ENCODE data around the gene POLR2L. TPM values are rescaled to one million over a fixed set of nuclear protein-coding genes. Genes with fewer than 3 reads are reported as not detected.

Gene POLR2L
- total and polyA plus RNA-seq, 2 of the 13 experiments (the other 11 are each of a cell fraction or from before 2014, with no cell fraction given): 104 to 114 TPM

DNA sequence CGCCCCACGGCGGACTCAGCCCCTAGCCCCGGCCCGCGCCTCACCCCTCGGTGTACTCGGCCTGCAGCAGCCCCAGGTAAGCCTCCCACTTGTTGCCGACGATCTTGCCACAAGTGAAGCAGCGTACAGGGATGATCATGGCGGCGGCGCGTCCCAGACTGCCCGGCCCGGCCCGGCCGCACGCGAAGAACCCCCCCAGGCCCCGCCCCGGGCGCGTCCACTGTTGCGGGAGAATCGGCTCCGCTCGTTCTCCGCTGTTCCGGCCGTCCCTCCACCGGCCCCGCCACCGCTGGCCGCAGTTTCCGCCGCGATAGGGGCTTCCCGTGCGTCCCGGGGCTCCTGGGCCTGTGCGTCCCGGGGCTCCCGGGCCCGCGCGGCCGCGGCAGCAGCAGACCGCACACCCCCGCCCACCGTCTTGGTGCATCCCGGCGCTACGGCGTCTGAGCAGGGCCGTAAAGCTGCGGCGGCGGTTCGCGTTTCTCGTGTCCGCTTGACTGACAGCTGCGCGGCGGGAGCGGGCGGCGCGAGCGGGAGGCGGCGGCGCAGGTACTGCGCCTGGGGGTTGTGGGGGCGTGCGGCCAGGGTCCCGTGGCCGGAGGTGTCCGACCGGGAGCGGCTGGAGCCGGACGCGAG is at the start of gene POLR2L, which contains the start of gene TSPAN4 (continued):
- TF ChIP-seq ZNF331 (CRISPR knock-in tag; IDR thresholded peaks at IDR 0.05) (no peak; the same call in 1 of the 2 replicates), ZNF543 (CRISPR knock-in tag; IDR thresholded peaks at IDR 0.05) (no peak; the same call in 1 of the 2 replicates), ADNP (CRISPR knock-in tag; IDR thresholded peaks at IDR 0.05) (no peak), TCF12 (IDR thresholded peaks at IDR 0.05) (no peak), TCF12 (CRISPR knock-in tag; IDR thresholded peaks at IDR 0.05) (peak; percentile 22; the same call in 1 of the 2 replicates), SNRNP70 (IDR thresholded peaks at IDR 0.05; ENCODE audit: low read depth, low read length) (no peak), ZNF138 (CRISPR knock-in tag; IDR thresholded peaks at IDR 0.05; ENCODE audit: low read depth) (no peak; the same call in 1 of the 2 replicates), JUNB (CRISPR knock-in tag; IDR thresholded peaks at IDR 0.05; ENCODE audit: borderline replicate concordance) (no peak), ZMAT3 (CRISPR knock-in tag; conservative IDR thresholded peaks at IDR 0.05) (peak; percentile 91), EZH2 (conservative IDR thresholded peaks at IDR 0.05; ENCODE audit: low read depth, low read length) (no peak), MIER2 (CRISPR knock-in tag; IDR thresholded peaks at IDR 0.05) (no peak), ZNF7 (CRISPR knock-in tag; IDR thresholded peaks at IDR 0.05) (no peak), KDM2A (CRISPR knock-in tag; IDR thresholded peaks at IDR 0.05; ENCODE audit: borderline replicate concordance, low read depth) (peak; percentile 89), PAF1 (CRISPR knock-in tag; IDR thresholded peaks at IDR 0.05) (no peak), ZNF589 (CRISPR knock-in tag; conservative IDR thresholded peaks at IDR 0.05) (no peak), ZZZ3 (CRISPR knock-in tag; IDR thresholded peaks at IDR 0.05; ENCODE audit: borderline replicate concordance) (no peak)
- TF ChIP-seq, protein P1, sequence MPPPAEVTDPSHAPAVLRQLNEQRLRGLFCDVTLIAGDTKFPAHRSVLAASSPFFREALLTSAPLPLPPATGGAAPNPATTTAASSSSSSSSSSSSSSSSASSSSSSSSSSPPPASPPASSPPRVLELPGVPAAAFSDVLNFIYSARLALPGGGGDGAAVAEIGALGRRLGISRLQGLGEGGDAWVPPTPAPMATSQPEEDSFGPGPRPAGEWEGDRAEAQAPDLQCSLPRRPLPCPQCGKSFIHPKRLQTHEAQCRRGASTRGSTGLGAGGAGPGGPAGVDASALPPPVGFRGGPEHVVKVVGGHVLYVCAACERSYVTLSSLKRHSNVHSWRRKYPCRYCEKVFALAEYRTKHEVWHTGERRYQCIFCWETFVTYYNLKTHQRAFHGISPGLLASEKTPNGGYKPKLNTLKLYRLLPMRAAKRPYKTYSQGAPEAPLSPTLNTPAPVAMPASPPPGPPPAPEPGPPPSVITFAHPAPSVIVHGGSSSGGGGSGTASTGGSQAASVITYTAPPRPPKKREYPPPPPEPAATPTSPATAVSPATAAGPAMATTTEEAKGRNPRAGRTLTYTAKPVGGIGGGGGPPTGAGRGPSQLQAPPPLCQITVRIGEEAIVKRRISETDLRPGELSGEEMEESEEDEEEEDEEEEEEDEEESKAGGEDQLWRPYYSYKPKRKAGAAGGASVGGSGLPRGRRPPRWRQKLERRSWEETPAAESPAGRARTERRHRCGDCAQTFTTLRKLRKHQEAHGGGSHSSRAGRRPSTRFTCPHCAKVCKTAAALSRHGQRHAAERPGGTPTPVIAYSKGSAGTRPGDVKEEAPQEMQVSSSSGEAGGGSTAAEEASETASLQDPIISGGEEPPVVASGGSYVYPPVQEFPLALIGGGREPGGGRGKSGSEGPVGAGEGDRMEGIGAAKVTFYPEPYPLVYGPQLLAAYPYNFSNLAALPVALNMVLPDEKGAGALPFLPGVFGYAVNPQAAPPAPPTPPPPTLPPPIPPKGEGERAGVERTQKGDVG (CRISPR knock-in tag; IDR thresholded peaks at IDR 0.05; ENCODE audit: borderline replicate concordance): no peak
- TF ChIP-seq, protein P2, sequence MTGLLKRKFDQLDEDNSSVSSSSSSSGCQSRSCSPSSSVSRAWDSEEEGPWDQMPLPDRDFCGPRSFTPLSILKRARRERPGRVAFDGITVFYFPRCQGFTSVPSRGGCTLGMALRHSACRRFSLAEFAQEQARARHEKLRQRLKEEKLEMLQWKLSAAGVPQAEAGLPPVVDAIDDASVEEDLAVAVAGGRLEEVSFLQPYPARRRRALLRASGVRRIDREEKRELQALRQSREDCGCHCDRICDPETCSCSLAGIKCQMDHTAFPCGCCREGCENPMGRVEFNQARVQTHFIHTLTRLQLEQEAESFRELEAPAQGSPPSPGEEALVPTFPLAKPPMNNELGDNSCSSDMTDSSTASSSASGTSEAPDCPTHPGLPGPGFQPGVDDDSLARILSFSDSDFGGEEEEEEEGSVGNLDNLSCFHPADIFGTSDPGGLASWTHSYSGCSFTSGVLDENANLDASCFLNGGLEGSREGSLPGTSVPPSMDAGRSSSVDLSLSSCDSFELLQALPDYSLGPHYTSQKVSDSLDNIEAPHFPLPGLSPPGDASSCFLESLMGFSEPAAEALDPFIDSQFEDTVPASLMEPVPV (CRISPR knock-in tag; IDR thresholded peaks at IDR 0.05): peak; percentile 74
- TF ChIP-seq, protein P3, sequence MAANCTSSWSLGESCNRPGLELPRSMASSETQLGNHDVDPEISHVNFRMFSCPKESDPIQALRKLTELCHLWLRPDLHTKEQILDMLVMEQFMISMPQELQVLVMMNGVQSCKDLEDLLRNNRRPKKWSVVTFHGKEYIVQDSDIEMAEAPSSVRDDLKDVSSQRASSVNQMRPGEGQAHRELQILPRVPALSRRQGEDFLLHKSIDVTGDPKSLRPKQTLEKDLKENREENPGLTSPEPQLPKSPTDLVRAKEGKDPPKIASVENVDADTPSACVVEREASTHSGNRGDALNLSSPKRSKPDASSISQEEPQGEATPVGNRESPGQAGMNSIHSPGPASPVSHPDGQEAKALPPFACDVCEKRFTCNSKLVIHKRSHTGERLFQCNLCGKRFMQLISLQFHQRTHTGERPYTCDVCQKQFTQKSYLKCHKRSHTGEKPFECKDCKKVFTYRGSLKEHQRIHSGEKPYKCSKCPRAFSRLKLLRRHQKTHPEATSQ (CRISPR knock-in tag; IDR thresholded peaks at IDR 0.05; ENCODE audit: borderline replicate concordance): peak; percentile 77; the same call in 1 of the 2 replicates
